Panc1 (cell line): Measurements from ENCODE around the gene USP28. TPM values are rescaled to one million over a fixed set of nuclear protein-coding genes. Genes with fewer than 3 reads are reported as not detected.

Experiments
- ATAC-seq: fragments of 200-7000 bp; cut with Tn5 transposase; 2 replicates; pipeline ENCODE4 v1.9.1; 2020; ENCODE audit warnings: mild to moderate bottlenecking, moderate library complexity
- BruUV-seq: library from RNA; stranded (reverse); fragments of 400-500 nt; replicated peaks from 2 replicates; lab custom pipeline; 2021; lab: Mats Ljungman, UMichigan
- CTCF ChIA-PET: fragments of 300-600 bp; sonication (Branson Sonifier 250); formaldehyde crosslinking; loops from one replicate; lab custom pipeline; 2022; ENCODE audit warnings: antibody characterized with exemption; lab: Charles Lee
- POLR2A ChIA-PET: fragments of 300-600 bp; sonication (Branson Sonifier 250); formaldehyde crosslinking; loops from one replicate; lab custom pipeline; 2022; ENCODE audit warnings: antibody characterized with exemption; lab: Charles Lee
- DNase-seq: peaks from one replicate; pipeline ENCODE4 v3.0.0-alpha.2; 2010; ENCODE audit warnings: low read depth, low spot score
- H3K27ac ChIP-seq: 2 replicates; pipeline ENCODE4 v1.5.1; 2011; ENCODE audit warnings: mild to moderate bottlenecking, low read length, inconsistent platforms
- H3K27me3 ChIP-seq: fragments of 200-500 bp; sonication (Bioruptor generic); 2 replicates; pipeline ENCODE4 v1.6.0; 2014; ENCODE audit warnings: low read length, inconsistent platforms; ENCODE audit not compliant: control insufficient read depth, insufficient read depth
- H3K36me3 ChIP-seq: fragments of 200-500 bp; sonication (Bioruptor generic); 2 replicates; pipeline ENCODE4 v1.5.1; 2014; ENCODE audit warnings: inconsistent platforms, mild to moderate bottlenecking, low read length, moderate library complexity; ENCODE audit not compliant: control insufficient read depth, insufficient read depth
- H3K4me1 ChIP-seq: 2 replicates; pipeline ENCODE4 v1.5.1; 2011; ENCODE audit warnings: inconsistent platforms, mild to moderate bottlenecking, low read length, moderate library complexity; ENCODE audit not compliant: control insufficient read depth, insufficient read depth
- H3K4me3 ChIP-seq, 2 experiments: 2 replicates each; pipeline ENCODE4 v1.5.1; 2011 to 2012; ENCODE audit warnings: low read depth in 2 of 2, low read length in 2 of 2, mild to moderate bottlenecking in 2 of 2, inconsistent platforms in 1 of 2, moderate library complexity in 1 of 2
- H3K9me3 ChIP-seq: fragments of 200-500 bp; sonication (Bioruptor generic); 2 replicates; pipeline ENCODE4 v1.5.1; 2014; ENCODE audit warnings: low read depth, mild to moderate bottlenecking, inconsistent platforms, low read length, moderate library complexity; ENCODE audit not compliant: control insufficient read depth, insufficient read depth
- CTCF ChIP-seq: fragments of 450-650 bp; IDR thresholded peaks from 2 replicates; pipeline ENCODE4 v1.5.1; 2017; ENCODE audit warnings: mild to moderate bottlenecking
- POLR2AphosphoS5 ChIP-seq: IDR thresholded peaks from 2 replicates; pipeline ENCODE4 v1.6.1; 2012; ENCODE audit warnings: mild to moderate bottlenecking, low read depth, low read length, moderate library complexity
- REST ChIP-seq, 2 experiments: IDR thresholded peaks; 2 replicates each; pipeline ENCODE4 v1.6.1; 2011 to 2012; ENCODE audit warnings: low read depth in 2 of 2, control low read depth in 1 of 2, low read length in 1 of 2, mild to moderate bottlenecking in 1 of 2, moderate library complexity in 1 of 2; ENCODE audit not compliant: insufficient read depth in 1 of 2
- SIN3A ChIP-seq: IDR thresholded peaks from 2 replicates; pipeline ENCODE4 v1.6.1; 2012; ENCODE audit warnings: low read depth, mild to moderate bottlenecking, low read length, moderate library complexity, borderline replicate concordance; ENCODE audit not compliant: insufficient read depth
- TCF7L2 ChIP-seq: IDR thresholded peaks from 2 replicates; pipeline ENCODE4 v1.6.1; 2011; ENCODE audit warnings: mild to moderate bottlenecking, low read depth, low read length, inconsistent platforms
- in situ Hi-C: cut with HindIII; loops from 2 replicates; pipeline ENCODE4 v1.10.0; 2016; ENCODE audit warnings: low sequenced_read_pairs, low pct_unique_long_range_greater_than_20kb
- intact Hi-C: fragments of 100-400 bp; cut with micrococcal nuclease; formaldehyde crosslinking; loops from one replicate; pipeline ENCODE4 v1.10.0; 2022; ENCODE audit not compliant: unreplicated experiment
- total RNA-seq: library from RNA; stranded (reverse); gene quantifications from one replicate; pipeline ENCODE4 v1.2.1, GENCODE V29; 2021; ENCODE audit not compliant: unreplicated experiment

Gene USP28
- total RNA-seq, 1 experiment from 2014 or later: 52.3 TPM

- TF ChIP-seq REST (IDR thresholded peaks at IDR 0.05; ENCODE audit: insufficient read depth in 1 of 2, low read depth in 2 of 2, low read length in 1 of 2): no peak
- no peak for TF ChIP-seq POLR2AphosphoS5
- TF ChIP-seq CTCF: no peak
- TF ChIP-seq SIN3A: no peak
- TF ChIP-seq TCF7L2: no peak
These were observed 40.1 kb downstream of the USP28 start for GRCh38 chr11:113835306-113835705.

GRCh38 chr11:113833151-113833550 lies 42.2 kb downstream of the USP28 start:
- ChIA-PET CTCF (no interaction called here), POLR2A (no interaction called here)
- H3K27ac ChIP-seq: no peak overlapping the region
- ATAC-seq (no peak), DNase-seq (no peak)
- no peak overlapping the region for H3K4me3 ChIP-seq
- intact Hi-C loops (no loop called here), in situ Hi-C loops (no loop called here)
- BruUV-seq: no TSS peak
- H3K4me1 ChIP-seq: no peaks in the 10 kb centered on the region
- H3K36me3 ChIP-seq: no peaks in the 10 kb centered on the region
- no peaks in the 10 kb centered on the region for H3K9me3 ChIP-seq
- no peak for TF ChIP-seq REST (IDR thresholded peaks at IDR 0.05; ENCODE audit: insufficient read depth in 1 of 2, low read depth in 2 of 2, low read length in 1 of 2)
- TF ChIP-seq CTCF: no peak
- no peak for TF ChIP-seq SIN3A
- TF ChIP-seq POLR2AphosphoS5: no peak
- no peak for TF ChIP-seq TCF7L2
- H3K27me3 ChIP-seq: no peaks in the 10 kb centered on the region

More at GRCh38 chr11:113835306-113835705, 40.1 kb downstream of the USP28 start:
- ChIA-PET CTCF (no interaction called here), POLR2A (no interaction called here)
- no peaks in the 10 kb centered on the region for H3K4me1 ChIP-seq
- ATAC-seq (no peak), DNase-seq (no peak)
- no peaks in the 10 kb centered on the region for H3K36me3 ChIP-seq
- H3K4me3 ChIP-seq: no peak overlapping the region
- H3K9me3 ChIP-seq: no peaks in the 10 kb centered on the region
- no TSS peak for BruUV-seq
- H3K27ac ChIP-seq: no peak overlapping the region
- intact Hi-C loops: no loop called here
- in situ Hi-C loops: no loop called here
- H3K27me3 ChIP-seq: no peaks in the 10 kb centered on the region
